Measurements from ENCODE around the gene IQGAP3. TPM values are rescaled to one million over a fixed set of nuclear protein-coding genes. Genes with fewer than 3 reads are reported as not detected.

The IQGAP3 gene
- total RNA-seq, 2 experiments from 2014 or later = not detected

- TF ChIP-seq CTCF (IDR thresholded peaks at IDR 0.05) = no peak
- ATAC-seq (ENCODE audit: poor library complexity) (no peak), DNase-seq (no peak)
- no peak overlapping the region for H3K4me3 Mint-ChIP-seq
- CTCF ChIA-PET = interaction anchor here (1.0 to 1.8 kb wide), 2 partner anchors 10 to 77 kb away, joined by 3 to 8 read pairs; no protein-coding TSS in a partner anchor
- Histone ChIP-seq H3K9me3 (ENCODE audit: control insufficient read depth in 1 of 2, insufficient read depth in 1 of 2, low read length in 2 of 2) (no peaks in the 10 kb centered on the region), H3K4me3 (ENCODE audit: low read length) (no peak overlapping the region), H3K4me1 (ENCODE audit: insufficient read depth, low read length) (peaks cover 20% of the 10 kb centered on the region), H3K27ac (ENCODE audit: low read depth in 1 of 2, low read length in 2 of 2) (no peak overlapping the region), H3K36me3 (ENCODE audit: insufficient read depth, low read length) (no peaks in the 10 kb centered on the region), H3K27me3 (ENCODE audit: control insufficient read depth in 1 of 2, insufficient read depth in 2 of 2, low read length in 2 of 2) (no peaks in the 10 kb centered on the region)
- intact Hi-C loops (cut with DNase I, micrococcal nuclease) = no loop called here
- POLR2A ChIA-PET = interaction anchor here (1.0 kb wide), 1 partner anchor 21 kb away, joined by 4 read pairs; no protein-coding TSS in a partner anchor
- no peaks in the 10 kb centered on the region for H3K27me3 Mint-ChIP-seq
- H3K36me3 Mint-ChIP-seq (ENCODE audit: low read depth) = no peaks in the 10 kb centered on the region
- H3K9me3 Mint-ChIP-seq = no peaks in the 10 kb centered on the region
- no peak overlapping the region for H3K27ac Mint-ChIP-seq
- H3K4me1 Mint-ChIP-seq (ENCODE audit: low read depth) = peaks cover 25% of the 10 kb centered on the region
These were observed 49.9 kb downstream of the IQGAP3 start for GRCh38 chr1:156522443-156522970.

GRCh38 chr1:156517748-156518147 is 54.6 kb downstream of the IQGAP3 start:
- Mint-ChIP-seq H3K36me3 (ENCODE audit: low read depth) (no peaks in the 10 kb centered on the region), H3K4me1 (ENCODE audit: low read depth) (no peaks in the 10 kb centered on the region), H3K27me3 (no peaks in the 10 kb centered on the region), H3K4me3 (no peak overlapping the region), H3K9me3 (no peaks in the 10 kb centered on the region), H3K27ac (no peak overlapping the region)
- H3K36me3 ChIP-seq (ENCODE audit: insufficient read depth, low read length) = no peaks in the 10 kb centered on the region
- H3K9me3 ChIP-seq (ENCODE audit: control insufficient read depth in 1 of 2, insufficient read depth in 1 of 2, low read length in 2 of 2) = no peaks in the 10 kb centered on the region
- no peak for TF ChIP-seq CTCF (IDR thresholded peaks at IDR 0.05)
- POLR2A ChIA-PET = no interaction called here
- intact Hi-C loops (cut with DNase I, micrococcal nuclease) = no loop called here
- H3K4me1 ChIP-seq (ENCODE audit: insufficient read depth, low read length) = no peaks in the 10 kb centered on the region
- H3K27me3 ChIP-seq (ENCODE audit: control insufficient read depth in 1 of 2, insufficient read depth in 2 of 2, low read length in 2 of 2) = no peaks in the 10 kb centered on the region
- no peak overlapping the region for H3K4me3 ChIP-seq (ENCODE audit: low read length)
- no peak overlapping the region for H3K27ac ChIP-seq (ENCODE audit: low read depth in 1 of 2, low read length in 2 of 2)
- ATAC-seq (ENCODE audit: poor library complexity) (no peak), DNase-seq (no peak)
- CTCF ChIA-PET = interaction anchor here (1.4 kb wide), 1 partner anchor 37 kb away, joined by 5 read pairs; no protein-coding TSS in a partner anchor

- no peaks in the 10 kb centered on the region for H3K9me3 ChIP-seq (ENCODE audit: control insufficient read depth in 1 of 2, insufficient read depth in 1 of 2, low read length in 2 of 2)
- ATAC-seq (ENCODE audit: poor library complexity) (no peak), DNase-seq (no peak)
- Mint-ChIP-seq H3K4me3 (no peak overlapping the region), H3K36me3 (ENCODE audit: low read depth) (no peaks in the 10 kb centered on the region), H3K4me1 (ENCODE audit: low read depth) (peaks cover 6% of the 10 kb centered on the region), H3K27me3 (no peaks in the 10 kb centered on the region), H3K27ac (no peak overlapping the region), H3K9me3 (no peaks in the 10 kb centered on the region)
- CTCF ChIA-PET = interaction anchor here (1.2 to 1.4 kb wide), 2 partner anchors 16 to 36 kb away, joined by 3 to 5 read pairs; partner anchors contain the start of gene MEF2D
- TF ChIP-seq CTCF (IDR thresholded peaks at IDR 0.05) = no peak
- H3K36me3 ChIP-seq (ENCODE audit: insufficient read depth, low read length) = no peaks in the 10 kb centered on the region
- H3K4me1 ChIP-seq (ENCODE audit: insufficient read depth, low read length) = no peaks in the 10 kb centered on the region
- intact Hi-C loops (cut with DNase I, micrococcal nuclease) = no loop called here
- POLR2A ChIA-PET = interaction anchor here (1.0 to 2.3 kb wide), 3 partner anchors 8 to 16 kb away, joined by 3 to 10 read pairs (median 4); partner anchors contain the start of gene MEF2D
- H3K27ac ChIP-seq (ENCODE audit: low read depth in 1 of 2, low read length in 2 of 2) = no peak overlapping the region
- H3K27me3 ChIP-seq (ENCODE audit: control insufficient read depth in 1 of 2, insufficient read depth in 2 of 2, low read length in 2 of 2) = no peaks in the 10 kb centered on the region
- no peak overlapping the region for H3K4me3 ChIP-seq (ENCODE audit: low read length)
These were observed 55.5 kb downstream of the IQGAP3 start for GRCh38 chr1:156516821-156517220.

Measured in CD4-positive, alpha-beta T cell (primary cell).